DMS 273 (cell line): ENCODE results near the gene MTCH2.

Experiments
- DNase-seq: peaks from one replicate; lab custom pipeline; 2025; ENCODE audit not compliant: unreplicated experiment; lab: John Stamatoyannopoulos, UW

Gene MTCH2

DNA sequence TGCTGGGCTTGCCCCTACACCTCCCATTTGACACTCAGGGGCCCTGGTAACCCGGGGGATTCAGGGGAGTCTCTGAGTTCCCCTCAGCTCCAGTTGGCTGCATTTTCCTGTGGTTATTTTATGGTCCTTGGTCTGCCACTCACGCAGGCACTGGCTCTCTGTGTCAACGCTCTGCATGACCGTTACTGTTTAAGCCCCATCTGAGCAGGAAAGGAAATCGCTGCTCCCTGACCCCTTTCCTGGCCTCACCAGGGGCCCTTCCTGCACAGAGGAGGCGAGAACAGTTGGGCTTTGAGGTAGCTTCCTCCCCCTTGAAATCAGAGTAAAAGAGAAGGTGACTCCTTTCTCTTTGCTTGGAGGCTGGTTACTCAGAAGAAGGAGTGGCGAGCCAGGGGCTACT, 50.6 kb downstream of the MTCH2 start:
- no peak for DNase-seq

GRCh38 chr11:47589977-47590861, 52.1 kb downstream of the MTCH2 start:
- no peak for DNase-seq

DNA sequence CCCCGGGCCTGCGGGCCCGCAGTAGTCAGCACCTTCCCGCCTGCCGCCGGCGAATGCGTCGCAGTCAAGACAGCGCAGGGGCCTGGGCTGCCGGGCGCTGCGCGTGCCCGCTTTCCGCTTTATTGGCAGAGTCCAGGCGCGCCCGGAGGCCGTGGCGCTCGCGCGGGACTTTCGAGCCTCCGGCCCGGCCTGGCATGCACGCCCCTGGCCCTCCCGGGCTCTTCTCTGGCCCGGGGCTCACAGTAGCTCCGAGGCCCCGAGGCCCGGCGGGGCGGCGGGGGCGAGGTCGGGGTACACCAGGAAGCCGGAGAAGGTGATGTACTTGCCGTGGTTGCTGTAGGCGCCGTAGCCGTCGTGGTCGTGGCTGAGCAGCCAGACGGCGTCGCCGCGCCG, 52.8 kb downstream of the MTCH2 start:
- DNase-seq: no peak

DNA sequence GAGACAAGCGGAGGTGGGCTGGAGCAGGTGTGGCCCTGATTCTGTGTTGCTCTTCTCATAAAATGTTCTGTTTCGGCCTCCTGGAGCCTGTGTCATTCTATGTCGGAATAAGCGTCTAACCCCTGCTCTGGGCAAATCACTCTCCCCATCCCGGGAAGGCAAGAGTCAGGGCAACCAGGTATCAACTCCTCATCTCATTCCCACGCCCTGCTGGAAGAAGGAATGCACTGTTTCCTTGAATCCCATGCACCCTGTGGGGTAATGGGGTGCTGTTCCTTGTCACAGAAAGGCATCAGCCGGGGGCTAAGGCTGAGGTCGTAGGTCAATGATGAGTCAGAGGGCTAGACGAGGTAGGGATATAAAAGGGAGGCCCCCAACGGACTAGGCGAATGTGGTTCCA, 53.2 kb downstream of the MTCH2 start:
- DNase-seq: no peak

DNA sequence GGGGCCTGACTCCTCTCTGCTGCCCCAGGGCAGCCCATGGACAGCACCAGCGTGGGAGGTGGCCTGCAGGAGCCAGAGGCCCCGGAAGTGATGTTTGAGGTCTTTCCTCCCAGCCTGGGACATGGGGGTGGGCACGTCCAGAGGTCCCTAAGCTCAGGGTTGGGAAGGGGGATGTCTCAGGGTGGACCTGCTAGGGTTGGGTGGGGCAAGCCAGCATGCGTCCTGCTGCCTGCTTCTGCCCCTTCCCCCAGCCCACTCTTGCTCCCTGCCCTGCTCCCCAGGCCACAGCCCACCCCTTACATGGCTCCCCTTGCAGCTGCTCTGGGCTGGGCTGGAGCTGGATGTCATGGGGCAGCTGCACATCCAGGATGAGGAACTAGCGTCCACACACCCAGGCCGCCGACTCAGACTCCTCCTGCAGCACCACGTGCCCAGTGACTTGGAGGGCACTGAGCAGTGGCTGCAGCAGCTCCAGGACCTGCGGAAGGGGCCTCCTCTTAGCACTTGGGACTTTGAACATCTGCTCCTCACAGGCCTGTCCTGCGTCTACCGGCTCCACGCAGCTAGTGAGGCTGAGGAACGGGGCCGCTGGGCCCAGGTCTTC, 54.5 kb downstream of the MTCH2 start:
- no peak for DNase-seq

- DNase-seq: no peak
These were observed 55.2 kb downstream of the MTCH2 start for GRCh38 chr11:47587039-47587716.

DNA sequence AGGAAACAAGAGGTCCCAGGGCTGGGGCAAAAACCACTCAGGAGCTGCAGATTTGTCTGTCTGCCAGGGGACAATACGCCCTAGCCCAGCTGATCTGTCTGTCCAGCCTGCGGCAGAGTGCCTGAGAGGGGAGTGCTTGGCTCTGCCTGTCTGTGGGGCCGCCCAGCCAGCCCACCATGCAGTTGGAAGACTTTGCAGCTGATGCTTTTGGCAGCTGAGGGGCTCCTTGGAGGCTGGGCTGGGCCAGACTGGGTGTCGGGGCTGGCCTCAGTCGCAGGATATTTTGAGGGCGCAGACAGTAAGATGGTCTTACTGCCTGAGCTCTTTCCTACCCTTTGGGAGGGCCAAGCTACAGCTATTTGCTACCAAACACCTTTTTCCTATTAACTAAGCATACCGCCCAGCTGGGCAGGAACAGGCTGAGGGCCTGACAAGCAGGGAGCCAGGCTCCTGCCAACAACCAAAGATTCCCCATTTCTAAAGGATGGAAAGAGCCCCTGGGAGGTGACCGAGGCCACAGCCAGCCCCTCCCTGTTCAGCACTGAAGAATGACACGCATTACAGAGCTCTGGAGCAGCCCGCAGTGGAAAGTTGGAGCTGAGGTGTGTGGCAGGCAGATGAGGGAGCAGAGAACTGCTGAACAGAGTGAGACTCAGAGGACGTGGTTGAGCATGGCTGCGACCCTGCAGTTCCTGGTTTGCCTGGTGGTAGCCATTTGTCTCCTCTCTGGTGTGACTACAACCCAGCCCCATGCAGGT, 56.1 kb downstream of the MTCH2 start, which contains the start of gene FAM180B:
Gene FAM180B (plus strand): TSS at position 581 of the 758 bp plus-strand sequence. CDS start 91 bp downstream, at position 672.
- DNase-seq: peak; percentile 9

GRCh38 chr11:47583844-47584243, 58.5 kb downstream of the MTCH2 start:
- no peak for DNase-seq

- DNase-seq: peak; percentile 92
These were observed 63.5 kb downstream of the MTCH2 start, which contains the start of the genes KBTBD4 and NDUFS3 for GRCh38 chr11:47578524-47579494. KBTBD4 (minus strand) TSS chr11:47578970; CDS start chr11:47578951, 19 bp downstream. NDUFS3 (plus strand) TSS chr11:47579074; CDS start chr11:47579092, 18 bp downstream.

- peak; percentile 42 for DNase-seq
These were observed 64.8 kb downstream of the MTCH2 start for GRCh38 chr11:47577460-47578041.

DNA sequence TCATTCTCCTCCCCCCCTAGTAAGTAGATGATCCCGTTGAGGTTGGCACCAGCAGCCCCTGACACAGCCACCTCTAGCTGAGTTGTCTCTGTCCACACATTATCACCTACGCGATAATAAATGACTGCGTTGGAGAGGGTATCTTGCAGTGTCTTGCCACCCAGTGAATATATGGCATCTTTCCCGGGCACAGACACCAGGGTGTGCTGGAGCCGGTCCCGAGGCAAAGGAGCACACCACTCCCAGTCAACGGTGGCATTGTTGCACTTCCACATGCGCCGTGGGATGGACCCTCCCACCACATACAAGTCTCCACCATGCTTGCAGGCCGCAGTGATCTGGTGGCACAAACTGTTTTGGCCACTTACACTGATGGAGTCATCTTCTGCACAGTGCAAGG, 69.0 kb downstream of the MTCH2 start:
- DNase-seq: no peak

DNA sequence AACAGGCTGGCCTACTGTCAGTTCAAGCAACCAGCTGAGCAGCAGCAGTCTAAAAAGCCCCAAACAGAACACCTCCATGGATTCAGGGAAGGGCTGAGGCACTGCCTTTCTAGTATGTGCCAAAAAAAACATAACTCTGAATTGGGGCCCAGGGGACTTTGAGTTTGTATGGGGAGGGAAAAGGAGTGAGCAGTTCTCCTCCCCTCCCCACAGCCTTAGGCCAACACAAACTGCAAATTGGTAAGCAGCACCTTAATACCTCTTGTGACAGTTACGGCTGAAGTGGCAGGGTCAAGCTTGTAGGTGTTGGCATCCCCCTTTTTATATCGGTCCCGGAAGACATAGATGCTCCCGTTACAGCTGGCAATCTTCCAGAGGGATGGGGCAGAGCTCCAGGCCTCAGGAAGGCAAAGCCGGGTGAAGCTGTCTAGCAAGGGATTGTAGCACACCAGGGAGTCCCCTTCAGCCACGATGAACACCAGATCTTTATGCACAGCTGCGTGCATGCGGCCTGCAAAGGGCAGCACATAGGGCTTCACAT, 69.6 kb downstream of the MTCH2 start:
- DNase-seq: peak; percentile 63

DNA sequence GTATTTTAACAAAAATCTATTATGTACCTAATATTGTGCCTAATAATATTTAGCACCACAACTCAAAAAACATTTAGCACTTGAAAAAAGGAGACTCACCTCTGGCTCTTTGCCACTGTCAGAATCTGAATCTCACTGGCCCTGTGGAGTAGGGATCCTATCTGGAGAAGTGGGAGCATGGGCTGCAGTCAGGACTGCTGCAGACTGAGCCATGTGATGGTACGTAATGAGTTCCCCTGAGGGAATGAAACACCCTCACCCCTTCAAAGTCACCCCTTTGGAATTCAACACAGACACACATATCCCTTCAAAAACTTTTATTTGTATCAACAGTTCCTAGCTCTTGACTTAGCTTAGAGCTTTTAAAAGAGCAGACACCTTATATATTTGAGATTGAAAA, 70.5 kb downstream of the MTCH2 start:
- no peak for DNase-seq

- DNase-seq: no peak
These were observed 71.0 kb downstream of the MTCH2 start for GRCh38 chr11:47571357-47571729.

DNA sequence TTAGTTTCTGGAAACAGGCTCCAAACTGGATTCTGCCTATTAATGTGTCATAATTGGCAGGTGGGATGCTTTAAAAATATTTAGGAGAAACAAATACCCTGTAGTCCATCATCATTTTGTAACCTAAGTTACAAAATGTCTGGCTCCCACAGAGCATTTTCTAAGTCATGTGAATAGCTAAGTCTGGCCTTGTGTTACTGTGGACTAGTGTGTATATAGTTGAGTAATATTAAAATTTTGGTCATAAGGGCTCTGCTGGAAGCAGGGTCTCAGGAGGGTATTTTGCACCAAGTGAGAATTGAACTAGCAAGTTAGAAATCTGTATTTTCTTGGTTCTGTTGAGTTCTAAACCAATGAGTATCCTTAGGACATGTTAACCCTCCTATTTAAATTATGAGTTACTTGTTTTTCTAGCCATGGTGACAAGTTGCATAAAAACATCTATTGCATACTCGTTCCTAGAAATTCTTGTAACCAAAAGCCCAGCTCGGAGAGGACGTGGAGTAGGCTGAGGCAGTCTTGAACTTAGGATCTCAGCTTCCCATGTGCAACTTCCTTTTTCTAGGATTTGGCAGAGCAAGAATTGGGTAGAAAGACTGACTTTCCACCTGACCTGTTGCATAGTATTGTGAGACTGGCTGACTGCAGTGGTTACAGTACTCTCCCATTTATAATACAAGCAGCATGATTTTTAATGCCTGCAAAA, 71.6 kb downstream of the MTCH2 start:
- no peak for DNase-seq

GRCh38 chr11:47569646-47570045, 72.7 kb downstream of the MTCH2 start:
- no peak for DNase-seq
